HEK293T (cell line): ENCODE results near the gene FAH.

Experiments used
- CTCF ChIA-PET: fragments of 350-600 bp; formaldehyde crosslinking; extraction: SDS; loops from one replicate; lab custom pipeline; 2021; ENCODE audit warnings: antibody characterized with exemption, inconsistent platforms; lab: Yijun Ruan, JAX
- POLR2A ChIA-PET: fragments of 350-600 bp; formaldehyde crosslinking; extraction: SDS; loops from one replicate; lab custom pipeline; 2020; ENCODE audit warnings: antibody characterized with exemption, inconsistent platforms; lab: Yijun Ruan, JAX
- DNase-seq: peaks from one replicate; pipeline ENCODE4 v3.0.0; 2012; ENCODE audit warnings: mixed read lengths; ENCODE audit errors: extremely low spot score
- ARNT ChIP-seq: fragments of 450-650 bp; IDR thresholded peaks from 2 replicates; pipeline ENCODE4 v1.6.1; 2017; ENCODE audit warnings: mild to moderate bottlenecking
- BHLHE40 ChIP-seq: fragments of 450-650 bp; IDR thresholded peaks from 2 replicates; pipeline ENCODE4 v1.6.1; 2016; ENCODE audit warnings: mild to moderate bottlenecking, moderate library complexity, borderline replicate concordance
- CTBP1 ChIP-seq: fragments of 450-650 bp; IDR thresholded peaks from 2 replicates; pipeline ENCODE4 v1.6.1; 2016; ENCODE audit warnings: borderline replicate concordance
- ELF4 ChIP-seq: fragments of 450-650 bp; IDR thresholded peaks from 2 replicates; pipeline ENCODE4 v1.6.1; 2017; ENCODE audit warnings: antibody characterized with exemption
- FOXA1 ChIP-seq: fragments of 450-650 bp; IDR thresholded peaks from 2 replicates; pipeline ENCODE4 v1.6.1; 2016; ENCODE audit warnings: mild to moderate bottlenecking
- FOXK2 ChIP-seq: fragments of 450-650 bp; IDR thresholded peaks from 2 replicates; pipeline ENCODE4 v1.6.1; 2016; ENCODE audit warnings: mild to moderate bottlenecking
- FOXM1 ChIP-seq: fragments of 450-650 bp; IDR thresholded peaks from 2 replicates; pipeline ENCODE4 v1.6.1; 2017; ENCODE audit warnings: mild to moderate bottlenecking, borderline replicate concordance
- HDGF ChIP-seq: fragments of 450-650 bp; IDR thresholded peaks from 2 replicates; pipeline ENCODE4 v1.6.1; 2017; ENCODE audit warnings: antibody characterized with exemption, borderline replicate concordance
- L3MBTL2 ChIP-seq: fragments of 450-650 bp; conservative IDR thresholded peaks from 2 replicates; pipeline ENCODE4 v1.6.1; 2016; ENCODE audit warnings: mild to moderate bottlenecking
- LEF1 ChIP-seq: fragments of 450-650 bp; IDR thresholded peaks from 2 replicates; pipeline ENCODE4 v1.6.1; 2017; ENCODE audit warnings: mild to moderate bottlenecking, borderline replicate concordance
- NFRKB ChIP-seq: fragments of 450-650 bp; IDR thresholded peaks from 2 replicates; pipeline ENCODE4 v1.6.1; 2016; ENCODE audit warnings: mild to moderate bottlenecking, moderate library complexity
- PKNOX1 ChIP-seq: fragments of 450-650 bp; IDR thresholded peaks from 2 replicates; pipeline ENCODE4 v1.6.1; 2016
- SP1 ChIP-seq: fragments of 450-650 bp; IDR thresholded peaks from 2 replicates; pipeline ENCODE4 v1.6.1; 2017
- SUZ12 ChIP-seq: fragments of 450-650 bp; IDR thresholded peaks from 2 replicates; pipeline ENCODE4 v1.6.1; 2016; ENCODE audit warnings: mild to moderate bottlenecking
- TARDBP ChIP-seq: fragments of 450-650 bp; IDR thresholded peaks from 2 replicates; pipeline ENCODE4 v1.6.1; 2016
- ZNF384 ChIP-seq: fragments of 450-650 bp; IDR thresholded peaks from 2 replicates; pipeline ENCODE4 v1.6.1; 2016

Gene FAH

GRCh38 chr15:80177156-80177555, 24.4 kb downstream of the FAH start:
- POLR2A ChIA-PET = interaction anchor here (0.6 kb wide), 1 partner anchor 148 kb away, joined by 3 read pairs; no protein-coding TSS in a partner anchor
- CTCF ChIA-PET = no interaction called here
- no peak for DNase-seq
- TF ChIP-seq ZNF384 = no peak
- TF ChIP-seq HDGF = no peak
- no peak for TF ChIP-seq FOXA1
- no peak for TF ChIP-seq FOXM1
- no peak for TF ChIP-seq FOXK2
- TF ChIP-seq L3MBTL2 = no peak
- TF ChIP-seq ELF4 = no peak
- TF ChIP-seq ARNT = no peak
- TF ChIP-seq SUZ12 = no peak
- TF ChIP-seq PKNOX1 = no peak
- TF ChIP-seq TARDBP = no peak
- no peak for TF ChIP-seq BHLHE40

- ChIA-PET POLR2A (no interaction called here), CTCF (no interaction called here)
- no peak for DNase-seq
- TF ChIP-seq ZNF384 = no peak
- TF ChIP-seq TARDBP = no peak
- TF ChIP-seq FOXK2 = no peak
- TF ChIP-seq BHLHE40 = no peak
- TF ChIP-seq FOXM1 = no peak
- no peak for TF ChIP-seq ARNT
- no peak for TF ChIP-seq HDGF
- TF ChIP-seq L3MBTL2 = no peak
- TF ChIP-seq NFRKB = no peak
- TF ChIP-seq SP1 = no peak
- no peak for TF ChIP-seq CTBP1
- no peak for TF ChIP-seq LEF1
- no peak for TF ChIP-seq PKNOX1
- no peak for TF ChIP-seq FOXA1
- no peak for TF ChIP-seq SUZ12
- no peak for TF ChIP-seq ELF4
Observed at GRCh38 chr15:80179025-80179759, 26.4 kb downstream of the FAH start.

- POLR2A ChIA-PET = no interaction called here
- no peak for TF ChIP-seq PKNOX1
- TF ChIP-seq SUZ12 = no peak
- no peak for TF ChIP-seq BHLHE40
- TF ChIP-seq L3MBTL2 = no peak
- no peak for TF ChIP-seq ARNT
- TF ChIP-seq CTBP1 = no peak
- DNase-seq = no peak
- CTCF ChIA-PET = no interaction called here
Observed at GRCh38 chr15:80179935-80180334, 27.1 kb downstream of the FAH start.

- TF ChIP-seq FOXA1 = no peak
- ChIA-PET POLR2A (no interaction called here), CTCF (no interaction called here)
- DNase-seq = no peak
Observed at GRCh38 chr15:80180468-80180867, 27.7 kb downstream of the FAH start.

- ChIA-PET POLR2A (no interaction called here), CTCF (interaction anchor here (0.6 kb wide), 1 partner anchor 153 kb away, joined by 3 read pairs; no protein-coding TSS in a partner anchor)
- DNase-seq = no peak
- no peak for TF ChIP-seq ARNT
- no peak for TF ChIP-seq ZNF384
- TF ChIP-seq CTBP1 = no peak
- TF ChIP-seq FOXM1 = no peak
- TF ChIP-seq HDGF = no peak
Observed at GRCh38 chr15:80180986-80181385, 28.2 kb downstream of the FAH start.

- TF ChIP-seq L3MBTL2 (no peak), PKNOX1 (no peak), HDGF (no peak), ARNT (no peak), SUZ12 (no peak), FOXA1 (no peak), SP1 (no peak)
- CTCF ChIA-PET = no interaction called here
- DNase-seq = no peak
- POLR2A ChIA-PET = no interaction called here
Observed at GRCh38 chr15:80182611-80183261, 29.9 kb downstream of the FAH start.

GRCh38 chr15:80183306-80183705, 30.5 kb downstream of the FAH start:
- CTCF ChIA-PET = interaction anchor here (0.6 kb wide), 1 partner anchor 106 kb away, joined by 3 read pairs; no protein-coding TSS in a partner anchor

More at GRCh38 chr15:80183306-80183705, 30.5 kb downstream of the FAH start:
- POLR2A ChIA-PET = no interaction called here
- DNase-seq = no peak
- TF ChIP-seq ARNT (no peak), TARDBP (no peak), ZNF384 (no peak), FOXA1 (no peak), FOXM1 (no peak), PKNOX1 (no peak), FOXK2 (no peak), NFRKB (no peak), SP1 (no peak), HDGF (no peak)
